ENCODE results near the gene SSUH2. TPM values are rescaled to one million over a fixed set of nuclear protein-coding genes. Genes with fewer than 3 reads are reported as not detected.

SSUH2 gene
- total and polyA plus RNA-seq, 5 donors: 0.51 to 1.8 (median 0.75) TPM

GRCh38 chr3:8608041-8608790, 36.4 kb downstream of the SSUH2 start:
- no peak overlapping the region for H3K27ac ChIP-seq (ENCODE audit: low read length)
- ATAC-seq (no peak), DNase-seq (no peak)
- WGBS: 91% methylated on average over 16 of the region's 16 CpGs
- H3K4me1 ChIP-seq (ENCODE audit: control insufficient read depth, insufficient read depth, low read length): peaks cover 7% of the 10 kb centered on the region
- H3K9me3 ChIP-seq (ENCODE audit: control insufficient read depth, low read length): no peaks in the 10 kb centered on the region
- H3K4me3 ChIP-seq (ENCODE audit: low read length): no peak overlapping the region
- H3K27me3 ChIP-seq (ENCODE audit: control insufficient read depth, insufficient read depth): no peaks in the 10 kb centered on the region
- intact Hi-C loops (cut with DNase I): loop anchor here (5.0 kb wide), 2 partner anchors 126 to 166 kb away; no protein-coding TSS in a partner anchor

GRCh38 chr3:8607234-8608040, 37.2 kb downstream of the SSUH2 start:
- no peak overlapping the region for H3K27ac ChIP-seq (ENCODE audit: low read length)
- intact Hi-C loops (cut with DNase I): loop anchor here (5.0 kb wide), 2 partner anchors 125 to 165 kb away; no protein-coding TSS in a partner anchor
- WGBS: 29% methylated on average over 7 of the region's 7 CpGs

DNA sequence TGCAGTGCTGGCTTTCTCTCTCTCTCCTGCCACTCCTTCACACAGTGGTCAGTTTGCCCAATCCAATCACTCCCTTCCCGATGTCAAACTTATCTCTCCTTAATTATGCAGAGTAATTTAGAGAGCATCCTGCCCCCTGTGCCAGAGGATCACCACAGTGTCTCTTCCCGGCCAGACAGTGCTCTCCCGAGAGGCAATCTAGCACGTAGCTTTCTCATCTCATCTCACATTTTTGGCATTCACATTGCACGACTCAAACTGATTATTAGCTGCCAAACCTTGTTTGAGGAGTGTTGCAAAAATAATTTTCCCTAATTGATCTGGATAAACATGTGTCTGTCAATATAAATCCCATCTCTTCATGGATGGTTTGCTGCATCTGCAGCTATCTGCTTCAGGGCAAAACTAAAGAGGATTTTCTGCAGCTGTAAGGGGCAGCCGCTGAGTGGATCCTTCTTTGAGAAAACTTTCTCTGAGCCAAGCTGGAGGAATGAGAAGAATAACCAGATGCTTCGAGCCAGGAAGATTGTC, 37.8 kb downstream of the SSUH2 start:
- Histone ChIP-seq H3K4me3 (ENCODE audit: low read length) (no peak overlapping the region), H3K9me3 (ENCODE audit: control insufficient read depth, low read length) (no peaks in the 10 kb centered on the region), H3K27me3 (ENCODE audit: control insufficient read depth, insufficient read depth) (no peaks in the 10 kb centered on the region), H3K4me1 (ENCODE audit: control insufficient read depth, insufficient read depth, low read length) (peaks cover 10% of the 10 kb centered on the region), H3K27ac (ENCODE audit: low read length) (no peak overlapping the region)
- peak in 1 of 2 donors; percentile 4 for ATAC-seq
- DNase-seq: no peak
- 25% methylated on average over 7 of the region's 7 CpGs for WGBS
- intact Hi-C loops (cut with DNase I): loop anchor here (5.0 kb wide), 2 partner anchors 124 to 164 kb away; no protein-coding TSS in a partner anchor

More at GRCh38 chr3:8607234-8608040, 37.2 kb downstream of the SSUH2 start:
- DNase-seq (peak; percentile 79 to 92 (median 87)), ATAC-seq (peak; percentile 97 to 98)
- H3K27me3 ChIP-seq (ENCODE audit: control insufficient read depth, insufficient read depth): no peaks in the 10 kb centered on the region
- peaks cover 10% of the 10 kb centered on the region for H3K4me1 ChIP-seq (ENCODE audit: control insufficient read depth, insufficient read depth, low read length)
- H3K9me3 ChIP-seq (ENCODE audit: control insufficient read depth, low read length): no peaks in the 10 kb centered on the region
- no peak overlapping the region for H3K4me3 ChIP-seq (ENCODE audit: low read length)

DNA sequence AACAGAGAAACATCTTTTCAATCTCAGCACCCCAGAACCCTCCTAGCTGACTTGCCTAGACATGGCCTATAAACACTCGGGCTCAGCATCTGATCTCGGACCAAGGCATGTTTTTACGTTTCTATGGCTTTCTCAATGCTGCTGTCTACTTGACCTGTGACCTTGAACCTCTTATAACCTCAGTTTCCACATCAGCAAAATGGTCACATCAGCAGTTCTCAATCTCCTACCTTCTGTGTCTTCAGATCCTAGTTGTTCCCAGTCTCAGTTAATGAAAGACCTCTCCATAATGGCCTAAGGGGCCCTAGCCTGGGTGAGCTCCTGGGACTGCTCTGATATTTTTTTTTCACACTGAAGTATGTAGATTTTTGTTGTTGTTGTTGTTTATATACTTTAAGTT, 39.6 kb downstream of the SSUH2 start:
- ATAC-seq (no peak), DNase-seq (no peak)
- Histone ChIP-seq H3K27me3 (ENCODE audit: control insufficient read depth, insufficient read depth) (no peaks in the 10 kb centered on the region), H3K9me3 (ENCODE audit: control insufficient read depth, low read length) (no peaks in the 10 kb centered on the region), H3K27ac (ENCODE audit: low read length) (no peak overlapping the region), H3K4me1 (ENCODE audit: control insufficient read depth, insufficient read depth, low read length) (peaks cover 10% of the 10 kb centered on the region), H3K4me3 (ENCODE audit: low read length) (no peak overlapping the region)
- intact Hi-C loops (cut with DNase I): loop anchor here (5.0 kb wide), 2 partner anchors 123 to 163 kb away; no protein-coding TSS in a partner anchor
- WGBS: 93% methylated on average over 3 of the region's 3 CpGs

- 98% methylated on average over 7 of the region's 7 CpGs for WGBS
- ATAC-seq (no peak), DNase-seq (no peak)
- Histone ChIP-seq H3K27me3 (ENCODE audit: control insufficient read depth, insufficient read depth) (no peaks in the 10 kb centered on the region), H3K4me1 (ENCODE audit: control insufficient read depth, insufficient read depth, low read length) (peaks cover 10% of the 10 kb centered on the region), H3K27ac (ENCODE audit: low read length) (no peak overlapping the region), H3K9me3 (ENCODE audit: control insufficient read depth, low read length) (no peaks in the 10 kb centered on the region), H3K4me3 (ENCODE audit: low read length) (no peak overlapping the region)
- intact Hi-C loops (cut with DNase I): no loop called here
These were observed 40.6 kb downstream of the SSUH2 start for GRCh38 chr3:8604006-8604405.

DNA sequence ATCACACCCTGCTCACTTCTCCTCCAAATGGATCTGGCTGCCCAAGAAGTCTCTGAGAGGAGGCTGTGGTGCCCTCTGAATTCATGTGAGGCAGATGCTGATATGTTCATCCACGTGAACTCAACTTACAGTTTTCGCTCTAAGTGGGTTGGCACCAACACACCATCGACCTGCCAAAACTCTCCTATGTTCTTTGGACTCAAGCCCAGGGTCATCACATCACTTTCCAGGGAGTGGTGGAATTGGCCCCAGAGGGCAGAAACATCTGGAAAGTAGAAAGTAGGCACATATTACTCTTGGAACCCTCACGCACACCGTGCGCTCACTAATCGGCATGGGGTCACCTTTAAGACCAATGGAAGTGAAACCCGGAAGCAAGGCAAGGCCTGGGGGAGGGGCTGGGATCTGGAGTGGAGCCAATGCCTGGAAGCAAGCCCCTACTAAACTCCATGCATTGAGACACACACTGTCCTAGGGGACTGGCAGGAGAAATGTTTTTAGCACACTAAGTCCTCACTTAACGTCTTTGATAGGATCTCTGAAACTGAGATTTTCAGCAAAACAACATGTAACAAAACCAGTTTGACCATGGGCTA, 41.4 kb downstream of the SSUH2 start:
- peak in 1 of 2 donors; percentile 44 for ATAC-seq
- 36% methylated on average over 9 of the region's 9 CpGs for WGBS
- H3K27me3 ChIP-seq (ENCODE audit: control insufficient read depth, insufficient read depth): no peaks in the 10 kb centered on the region
- H3K4me1 ChIP-seq (ENCODE audit: control insufficient read depth, insufficient read depth, low read length): peaks cover 10% of the 10 kb centered on the region
- DNase-seq: peak in 1 of 3 donors; percentile 74
- H3K9me3 ChIP-seq (ENCODE audit: control insufficient read depth, low read length): no peaks in the 10 kb centered on the region
- intact Hi-C loops (cut with DNase I): no loop called here
- no peak overlapping the region for H3K27ac ChIP-seq (ENCODE audit: low read length)
- H3K4me3 ChIP-seq (ENCODE audit: low read length): no peak overlapping the region

DNA sequence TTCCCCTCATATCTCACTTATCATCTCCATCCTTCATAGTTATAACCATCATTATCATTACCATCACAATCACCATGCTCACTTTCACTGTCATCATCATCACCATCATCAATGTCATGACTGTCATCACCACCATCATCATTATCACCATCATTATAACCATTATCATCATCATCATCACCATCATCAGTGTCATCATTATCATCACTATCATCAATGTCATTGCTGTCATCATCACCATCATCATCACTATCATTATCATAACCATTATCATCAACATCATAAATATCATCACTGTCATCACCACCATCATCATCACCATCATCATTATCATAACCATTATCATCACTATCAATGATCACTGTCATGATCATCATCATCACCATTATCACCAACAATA, 44.1 kb downstream of the SSUH2 start:
- Histone ChIP-seq H3K4me3 (ENCODE audit: low read length) (no peak overlapping the region), H3K27ac (ENCODE audit: low read length) (no peak overlapping the region), H3K27me3 (ENCODE audit: control insufficient read depth, insufficient read depth) (no peaks in the 10 kb centered on the region), H3K9me3 (ENCODE audit: control insufficient read depth, low read length) (no peaks in the 10 kb centered on the region), H3K4me1 (ENCODE audit: control insufficient read depth, insufficient read depth, low read length) (peaks cover 10% of the 10 kb centered on the region)
- intact Hi-C loops (cut with DNase I): no loop called here
- no peak for DNase-seq
- ATAC-seq: no peak

GRCh38 chr3:8599146-8599545, 45.5 kb downstream of the SSUH2 start:
- DNase-seq (no peak), ATAC-seq (no peak)
- H3K9me3 ChIP-seq (ENCODE audit: control insufficient read depth, low read length): no peaks in the 10 kb centered on the region
- H3K4me1 ChIP-seq (ENCODE audit: control insufficient read depth, insufficient read depth, low read length): peaks cover 14% of the 10 kb centered on the region
- no peak overlapping the region for H3K27ac ChIP-seq (ENCODE audit: low read length)
- H3K27me3 ChIP-seq (ENCODE audit: control insufficient read depth, insufficient read depth): no peaks in the 10 kb centered on the region
- intact Hi-C loops (cut with DNase I): no loop called here
- WGBS: 68% methylated on average over 3 of the region's 3 CpGs
- H3K4me3 ChIP-seq (ENCODE audit: low read length): no peak overlapping the region

DNA sequence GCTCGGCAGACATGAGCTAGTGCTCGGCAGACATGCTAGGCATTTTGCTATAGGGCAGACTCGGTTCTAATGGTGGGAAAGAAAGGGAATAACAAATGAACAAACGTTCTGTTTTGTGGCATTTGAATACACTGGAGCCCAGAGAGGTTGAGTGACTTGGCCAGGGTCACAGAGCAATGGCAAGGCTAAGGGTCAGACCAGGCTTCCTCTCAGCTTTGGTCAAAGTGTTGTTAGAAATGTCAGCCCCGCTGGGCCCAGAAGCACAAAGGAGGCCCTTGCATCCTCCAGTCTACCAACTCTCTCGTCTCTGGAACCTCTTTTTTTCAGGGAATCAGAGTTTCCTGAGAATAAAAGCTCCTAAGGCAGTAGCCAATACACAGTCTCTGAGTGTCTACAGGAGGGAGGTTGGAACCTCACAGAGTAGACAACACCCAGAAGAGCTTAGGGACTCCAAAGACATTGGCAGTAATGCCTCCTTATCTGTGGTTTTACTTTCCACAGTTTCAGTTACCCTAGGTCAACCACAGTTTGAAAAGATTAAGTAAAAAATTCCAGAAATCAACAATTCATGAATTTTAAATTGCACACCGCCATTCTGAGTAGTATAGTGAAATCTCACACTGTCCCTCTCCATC, 47.3 kb downstream of the SSUH2 start:
- WGBS: 82% methylated on average over 7 of the region's 7 CpGs
- intact Hi-C loops (cut with DNase I): no loop called here
- Histone ChIP-seq H3K4me1 (ENCODE audit: control insufficient read depth, insufficient read depth, low read length) (peaks cover 12% of the 10 kb centered on the region), H3K4me3 (ENCODE audit: low read length) (no peak overlapping the region), H3K9me3 (ENCODE audit: control insufficient read depth, low read length) (no peaks in the 10 kb centered on the region), H3K27ac (ENCODE audit: low read length) (no peak overlapping the region), H3K27me3 (ENCODE audit: control insufficient read depth, insufficient read depth) (no peaks in the 10 kb centered on the region)
- DNase-seq (no peak), ATAC-seq (peak; percentile 15 to 62)

- ATAC-seq (peak in 1 of 2 donors; percentile 3), DNase-seq (peak in 1 of 3 donors; percentile 60)
- Histone ChIP-seq H3K27ac (ENCODE audit: low read length) (no peak overlapping the region), H3K4me1 (ENCODE audit: control insufficient read depth, insufficient read depth, low read length) (peaks cover 12% of the 10 kb centered on the region), H3K27me3 (ENCODE audit: control insufficient read depth, insufficient read depth) (no peaks in the 10 kb centered on the region), H3K9me3 (ENCODE audit: control insufficient read depth, low read length) (no peaks in the 10 kb centered on the region), H3K4me3 (ENCODE audit: low read length) (no peak overlapping the region)
- intact Hi-C loops (cut with DNase I): no loop called here
- 70% methylated on average over 18 of the region's 18 CpGs for WGBS
These were observed 48.0 kb downstream of the SSUH2 start for GRCh38 chr3:8596321-8597218.

Data from right cardiac atrium (tissue), 5 donors.